Kidney (tissue), 14 donors: ENCODE data around the gene ACER2. TPM values are rescaled to one million over a fixed set of nuclear protein-coding genes. Genes with fewer than 3 reads are reported as not detected.

Experiments used
- DNase-seq, 5 donors: peaks; one replicate each; pipeline ENCODE4 v3.0.0-alpha.2; 2013 to 2020
- FAIRE-seq: peaks from 2 replicates; lab custom pipeline; 2012; peaks lifted over from hg19 to GRCh38; lab: Jason Lieb, UNC
- H3K27ac ChIP-seq, 2 donors: one replicate each; pipeline ENCODE4 v1.7.0; 2013; ENCODE audit warnings: low read depth in 2 of 2, low read length in 2 of 2, inconsistent platforms in 1 of 2
- H3K27me3 ChIP-seq: one replicate; pipeline ENCODE4 v1.7.1; 2013; ENCODE audit warnings: low read length, inconsistent platforms; ENCODE audit not compliant: control insufficient read depth, insufficient read depth
- H3K36me3 ChIP-seq, 3 donors: one replicate each; pipeline versions ENCODE4 v1.7.0 to v1.7.1; 2013; ENCODE audit warnings: low read length in 3 of 3, control low read depth in 1 of 3, inconsistent platforms in 1 of 3; ENCODE audit not compliant: insufficient read depth in 3 of 3, control insufficient read depth in 2 of 3
- H3K4me1 ChIP-seq, 3 donors: one replicate each; pipeline versions ENCODE4 v1.7.0 to v1.7.1; 2013; ENCODE audit warnings: low read length in 3 of 3, inconsistent platforms in 1 of 3, low read depth in 1 of 3; ENCODE audit not compliant: control insufficient read depth in 2 of 3, insufficient read depth in 2 of 3
- H3K4me3 ChIP-seq, 3 donors: one replicate each; pipeline versions ENCODE4 v1.7.0 to v1.8.1; 2013; ENCODE audit warnings: low read length in 3 of 3, control low read depth in 1 of 3, inconsistent platforms in 1 of 3
- H3K9ac ChIP-seq, 3 donors: one replicate each; pipeline versions ENCODE4 v1.7.0 to v1.7.1; 2013; ENCODE audit warnings: low read length in 3 of 3, control low read depth in 1 of 3, inconsistent platforms in 1 of 3
- H3K9me3 ChIP-seq, 3 donors: one replicate each; pipeline versions ENCODE4 v1.7.0 to v1.7.1; 2013; ENCODE audit warnings: low read length in 3 of 3, control low read depth in 1 of 3, inconsistent platforms in 1 of 3; ENCODE audit not compliant: control insufficient read depth in 2 of 3, insufficient read depth in 1 of 3
- CTCF ChIP-seq: IDR thresholded peaks from 3 replicates; pipeline ENCODE4 v1.5.1; 2012; ENCODE audit warnings: mild to moderate bottlenecking, moderate library complexity, borderline replicate concordance; ENCODE audit not compliant: insufficient read depth; ENCODE audit errors: extremely low read depth
- intact Hi-C: fragments of 100-400 bp; cut with DNase I; formaldehyde crosslinking; loops from one replicate; pipeline ENCODE4 v1.11.1; 2022
- polyA plus RNA-seq: library from polyadenylated mRNA; stranded (reverse); fragments of 350-450 nt; fragmentation: Illumina TruSeq; extraction: RNeasy Lipid Tissue Mini Kit (QIAGEN cat#74804); gene quantifications from one replicate; pipeline ENCODE4 v1.2.3, GENCODE V29; 2014; ENCODE audit warnings: low read depth, low replicate concordance; ENCODE audit not compliant: insufficient read depth
- total RNA-seq: library from RNA; stranded (reverse); fragmentation: NEBNext Ultra II Directional; extraction: Animal tissue kit (Norgen Biotek cat#: 25700); gene quantifications from one replicate; pipeline ENCODE4 v1.2.1, GENCODE V29; 2021
- donor health status: control.
- donor health status: control.
- donor health status: control.
- donor health status: control.
- donor health status: control.
- donor health status: DM: yes; HTN: yes; CAD: no.
- donor health status: Normal renal cell carcinoma (clear cell type).

ACER2 gene
- total and polyA plus RNA-seq, 2 donors from 2014 or later: 0.28 to 4.2 TPM

GRCh38 chr9:19372567-19372966 lies 36.2 kb upstream of the ACER2 start:
- TF ChIP-seq CTCF: no peak
- no peak overlapping the region for H3K27ac ChIP-seq

GRCh38 chr9:19373527-19373926 lies 35.3 kb upstream of the ACER2 start:
- H3K27ac ChIP-seq: no peak overlapping the region
- FAIRE-seq (no peak), DNase-seq (no peak)
- peaks cover under 1 to 23% (median 8%) of the 10 kb centered on the region in 3 donors for H3K4me1 ChIP-seq
- no peak overlapping the region for H3K4me3 ChIP-seq
- H3K9me3 ChIP-seq: no peaks in the 10 kb centered on the region
- no peak for TF ChIP-seq CTCF
- intact Hi-C loops: no loop called here
- H3K36me3 ChIP-seq: peaks cover 18 to 43% (median 23%) of the 10 kb centered on the region in 3 donors
- no peak overlapping the region for H3K9ac ChIP-seq
- no peaks in the 10 kb centered on the region for H3K27me3 ChIP-seq

More at GRCh38 chr9:19372567-19372966, 36.2 kb upstream of the ACER2 start:
- Histone ChIP-seq H3K36me3 (peaks cover 12 to 33% (median 20%) of the 10 kb centered on the region in 3 donors), H3K9me3 (no peaks in the 10 kb centered on the region), H3K4me3 (no peak overlapping the region), H3K4me1 (peaks cover 0 to 14% (median 4%) of the 10 kb centered on the region in 3 donors), H3K27me3 (no peaks in the 10 kb centered on the region), H3K9ac (no peak overlapping the region)
- DNase-seq (no peak), FAIRE-seq (no peak)
- intact Hi-C loops: no loop called here

GRCh38 chr9:19375538-19375937 lies 33.3 kb upstream of the ACER2 start:
- intact Hi-C loops: no loop called here
- no peak overlapping the region for H3K9ac ChIP-seq
- no peak overlapping the region for H3K4me3 ChIP-seq
- H3K36me3 ChIP-seq: peaks cover 18 to 54% (median 18%) of the 10 kb centered on the region in 3 donors
- no peak for TF ChIP-seq CTCF
- H3K27ac ChIP-seq: no peak overlapping the region
- peaks cover 4 to 26% (median 18%) of the 10 kb centered on the region in 3 donors for H3K4me1 ChIP-seq
- H3K27me3 ChIP-seq: no peaks in the 10 kb centered on the region
- DNase-seq (no peak), FAIRE-seq (no peak)
- no peaks in the 10 kb centered on the region for H3K9me3 ChIP-seq

GRCh38 chr9:19376931-19377330 lies 31.9 kb upstream of the ACER2 start:
- peak overlapping the region in 1 of 3 donors; percentile 7 for H3K9ac ChIP-seq
- peaks cover 17 to 54% (median 17%) of the 10 kb centered on the region in 3 donors for H3K36me3 ChIP-seq
- intact Hi-C loops: no loop called here
- no peaks in the 10 kb centered on the region for H3K27me3 ChIP-seq
- H3K4me3 ChIP-seq: no peak overlapping the region
- TF ChIP-seq CTCF: no peak
- FAIRE-seq (no peak), DNase-seq (no peak)
- H3K27ac ChIP-seq: no peak overlapping the region
- peaks cover 4 to 30% (median 18%) of the 10 kb centered on the region in 3 donors for H3K4me1 ChIP-seq
- no peaks in the 10 kb centered on the region for H3K9me3 ChIP-seq
